ENCODE measurements around the gene KRT40.

The KRT40 gene

GRCh38 chr17:40962059-40962561, 22.0 kb downstream of the KRT40 start:
- TF ChIP-seq, protein P1, sequence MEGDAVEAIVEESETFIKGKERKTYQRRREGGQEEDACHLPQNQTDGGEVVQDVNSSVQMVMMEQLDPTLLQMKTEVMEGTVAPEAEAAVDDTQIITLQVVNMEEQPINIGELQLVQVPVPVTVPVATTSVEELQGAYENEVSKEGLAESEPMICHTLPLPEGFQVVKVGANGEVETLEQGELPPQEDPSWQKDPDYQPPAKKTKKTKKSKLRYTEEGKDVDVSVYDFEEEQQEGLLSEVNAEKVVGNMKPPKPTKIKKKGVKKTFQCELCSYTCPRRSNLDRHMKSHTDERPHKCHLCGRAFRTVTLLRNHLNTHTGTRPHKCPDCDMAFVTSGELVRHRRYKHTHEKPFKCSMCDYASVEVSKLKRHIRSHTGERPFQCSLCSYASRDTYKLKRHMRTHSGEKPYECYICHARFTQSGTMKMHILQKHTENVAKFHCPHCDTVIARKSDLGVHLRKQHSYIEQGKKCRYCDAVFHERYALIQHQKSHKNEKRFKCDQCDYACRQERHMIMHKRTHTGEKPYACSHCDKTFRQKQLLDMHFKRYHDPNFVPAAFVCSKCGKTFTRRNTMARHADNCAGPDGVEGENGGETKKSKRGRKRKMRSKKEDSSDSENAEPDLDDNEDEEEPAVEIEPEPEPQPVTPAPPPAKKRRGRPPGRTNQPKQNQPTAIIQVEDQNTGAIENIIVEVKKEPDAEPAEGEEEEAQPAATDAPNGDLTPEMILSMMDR (IDR thresholded peaks at IDR 0.05; ENCODE audit: borderline replicate concordance, extremely low read depth, low read length, poor library complexity, severe bottlenecking), result no peak
- TF ChIP-seq EZH2 (IDR thresholded peaks at IDR 0.05; ENCODE audit: borderline replicate concordance, low read depth, low read length, severe bottlenecking), result no peak
- Histone ChIP-seq H3K79me2 (ENCODE audit: insufficient read depth, low read length) (no peaks in the 10 kb centered on the region), H3K36me3 (ENCODE audit: insufficient read depth, low read length) (no peaks in the 10 kb centered on the region), H3K9me3 (ENCODE audit: insufficient read depth, low read length, severe bottlenecking) (no peaks in the 10 kb centered on the region), H3K9ac (ENCODE audit: low read depth, low read length) (no peak overlapping the region), H3K4me3 (ENCODE audit: low read depth in 1 of 2, low read length in 2 of 2) (no peak overlapping the region), H3K27ac (ENCODE audit: low read length) (no peak overlapping the region), H4K20me1 (ENCODE audit: insufficient read depth, low read length) (no peaks in the 10 kb centered on the region), H2AFZ (ENCODE audit: low read depth, low read length) (no peak overlapping the region), H3K4me2 (ENCODE audit: insufficient read depth, low read length) (no peak overlapping the region), H3K27me3 (ENCODE audit: insufficient read depth, low read length, poor library complexity) (peaks cover 9% of the 10 kb centered on the region), H3K4me1 (ENCODE audit: insufficient read depth, low read length) (no peaks in the 10 kb centered on the region)
- DNase-seq, result no peak
- ATAC-seq (ENCODE audit: insufficient read depth, low read depth), result no peak

GRCh38 chr17:40961591-40961990, 22.5 kb downstream of the KRT40 start:
- ATAC-seq (ENCODE audit: insufficient read depth, low read depth) (no peak), DNase-seq (no peak)
- Histone ChIP-seq H3K4me1 (ENCODE audit: insufficient read depth, low read length) (no peaks in the 10 kb centered on the region), H2AFZ (ENCODE audit: low read depth, low read length) (no peak overlapping the region), H3K4me3 (ENCODE audit: low read depth in 1 of 2, low read length in 2 of 2) (no peak overlapping the region), H3K36me3 (ENCODE audit: insufficient read depth, low read length) (no peaks in the 10 kb centered on the region), H3K9me3 (ENCODE audit: insufficient read depth, low read length, severe bottlenecking) (no peaks in the 10 kb centered on the region), H3K79me2 (ENCODE audit: insufficient read depth, low read length) (no peaks in the 10 kb centered on the region), H4K20me1 (ENCODE audit: insufficient read depth, low read length) (no peaks in the 10 kb centered on the region), H3K27me3 (ENCODE audit: insufficient read depth, low read length, poor library complexity) (peaks cover 11% of the 10 kb centered on the region), H3K9ac (ENCODE audit: low read depth, low read length) (no peak overlapping the region), H3K4me2 (ENCODE audit: insufficient read depth, low read length) (no peak overlapping the region), H3K27ac (ENCODE audit: low read length) (no peak overlapping the region)
- TF ChIP-seq EZH2 (IDR thresholded peaks at IDR 0.05; ENCODE audit: borderline replicate concordance, low read depth, low read length, severe bottlenecking), result no peak
- TF ChIP-seq, protein P1 (IDR thresholded peaks at IDR 0.05; ENCODE audit: borderline replicate concordance, extremely low read depth, low read length, poor library complexity, severe bottlenecking), result no peak

DNA sequence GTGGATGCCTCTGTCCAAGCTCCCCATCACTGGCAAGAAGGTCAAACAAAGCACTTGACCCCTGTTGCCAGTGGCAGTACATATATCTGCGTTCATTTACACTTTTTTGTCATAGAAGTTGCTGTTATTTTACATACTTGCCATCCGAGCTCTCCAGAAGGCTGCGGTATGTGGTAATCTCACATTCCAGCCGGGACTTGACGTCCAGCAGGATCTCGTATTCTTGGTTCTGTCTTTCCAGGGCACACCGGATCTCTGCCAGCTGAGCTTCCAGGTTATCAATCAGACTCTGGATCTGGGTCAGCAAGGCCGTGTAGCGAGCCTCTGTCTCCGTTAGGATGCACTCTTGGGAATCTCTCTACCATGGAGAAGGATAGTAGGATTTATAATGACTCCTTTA, 24.0 kb downstream of the KRT40 start:
- Histone ChIP-seq H3K79me2 (ENCODE audit: insufficient read depth, low read length) (no peaks in the 10 kb centered on the region), H3K36me3 (ENCODE audit: insufficient read depth, low read length) (no peaks in the 10 kb centered on the region), H3K27ac (ENCODE audit: low read length) (no peak overlapping the region), H3K27me3 (ENCODE audit: insufficient read depth, low read length, poor library complexity) (peaks cover 16% of the 10 kb centered on the region), H3K9ac (ENCODE audit: low read depth, low read length) (no peak overlapping the region), H4K20me1 (ENCODE audit: insufficient read depth, low read length) (no peaks in the 10 kb centered on the region), H3K9me3 (ENCODE audit: insufficient read depth, low read length, severe bottlenecking) (no peaks in the 10 kb centered on the region), H3K4me2 (ENCODE audit: insufficient read depth, low read length) (no peak overlapping the region), H3K4me1 (ENCODE audit: insufficient read depth, low read length) (no peaks in the 10 kb centered on the region), H3K4me3 (ENCODE audit: low read depth in 1 of 2, low read length in 2 of 2) (no peak overlapping the region), H2AFZ (ENCODE audit: low read depth, low read length) (0 out of 2 replicates have a peak overlapping the region, but pooled peaks have one; percentile 8)
- ATAC-seq (ENCODE audit: insufficient read depth, low read depth) (no peak), DNase-seq (no peak)
- TF ChIP-seq, protein P1 (IDR thresholded peaks at IDR 0.05; ENCODE audit: borderline replicate concordance, extremely low read depth, low read length, poor library complexity, severe bottlenecking), result no peak
- no peak for TF ChIP-seq EZH2 (IDR thresholded peaks at IDR 0.05; ENCODE audit: borderline replicate concordance, low read depth, low read length, severe bottlenecking)

Data from DND-41 (cell line).